ENCODE data around the gene BEX3.

- TF ChIP-seq, protein P1, sequence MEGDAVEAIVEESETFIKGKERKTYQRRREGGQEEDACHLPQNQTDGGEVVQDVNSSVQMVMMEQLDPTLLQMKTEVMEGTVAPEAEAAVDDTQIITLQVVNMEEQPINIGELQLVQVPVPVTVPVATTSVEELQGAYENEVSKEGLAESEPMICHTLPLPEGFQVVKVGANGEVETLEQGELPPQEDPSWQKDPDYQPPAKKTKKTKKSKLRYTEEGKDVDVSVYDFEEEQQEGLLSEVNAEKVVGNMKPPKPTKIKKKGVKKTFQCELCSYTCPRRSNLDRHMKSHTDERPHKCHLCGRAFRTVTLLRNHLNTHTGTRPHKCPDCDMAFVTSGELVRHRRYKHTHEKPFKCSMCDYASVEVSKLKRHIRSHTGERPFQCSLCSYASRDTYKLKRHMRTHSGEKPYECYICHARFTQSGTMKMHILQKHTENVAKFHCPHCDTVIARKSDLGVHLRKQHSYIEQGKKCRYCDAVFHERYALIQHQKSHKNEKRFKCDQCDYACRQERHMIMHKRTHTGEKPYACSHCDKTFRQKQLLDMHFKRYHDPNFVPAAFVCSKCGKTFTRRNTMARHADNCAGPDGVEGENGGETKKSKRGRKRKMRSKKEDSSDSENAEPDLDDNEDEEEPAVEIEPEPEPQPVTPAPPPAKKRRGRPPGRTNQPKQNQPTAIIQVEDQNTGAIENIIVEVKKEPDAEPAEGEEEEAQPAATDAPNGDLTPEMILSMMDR (IDR thresholded peaks at IDR 0.05) = no peak
- TF ChIP-seq POLR2A (IDR thresholded peaks at IDR 0.05) = no peak
Measured at GRCh38 chrX:103356858-103357257, 19.5 kb upstream of the BEX3 start.
